Spleen (tissue), 11 donors: Measurements from ENCODE around the gene CCDC157. TPM values are rescaled to one million over a fixed set of nuclear protein-coding genes. Genes with fewer than 3 reads are reported as not detected.

Experiments
- DNase-seq: peaks from one replicate; pipeline ENCODE4 v3.0.0-alpha.2; 2020
- H3K27ac ChIP-seq, 8 donors: fragments of 200-600 bp; sonication (generic) in 7 of 8; 1 replicate in 4 of 8; 2 replicates in 4 of 8; pipeline versions ENCODE4 v1.5.0 to v1.8.0; 2016 to 2021; ENCODE audit warnings: inconsistent platforms in 4 of 8, mild to moderate bottlenecking in 4 of 8, moderate library complexity in 1 of 8
- H3K27me3 ChIP-seq, 7 donors: fragments of 200-600 bp; sonication (generic) in 6 of 7; replicated peaks in 1 of 7; 1 replicate in 4 of 7; 2 replicates in 3 of 7; pipeline versions ENCODE4 v1.5.0 to v1.8.0; 2016 to 2021; ENCODE audit warnings: inconsistent platforms in 3 of 7, mild to moderate bottlenecking in 1 of 7
- H3K36me3 ChIP-seq, 6 donors: fragments of 200-600 bp; sonication (generic) in 5 of 6; 1 replicate in 4 of 6; 2 replicates in 2 of 6; pipeline versions ENCODE4 v1.5.0 to v1.8.0; 2016 to 2021; ENCODE audit warnings: inconsistent platforms in 2 of 6
- H3K4me1 ChIP-seq, 6 donors: fragments of 200-600 bp; sonication (generic) in 5 of 6; 1 replicate in 3 of 6; 2 replicates in 3 of 6; pipeline versions ENCODE4 v1.5.0 to v1.8.0; 2016 to 2021; ENCODE audit warnings: inconsistent platforms in 3 of 6
- H3K4me3 ChIP-seq, 8 donors: fragments of 200-600 bp; sonication (generic) in 7 of 8; 1 replicate in 4 of 8; 2 replicates in 4 of 8; pipeline versions ENCODE4 v1.5.0 to v1.8.0; 2016 to 2021; ENCODE audit warnings: inconsistent platforms in 4 of 8, mild to moderate bottlenecking in 4 of 8, moderate library complexity in 2 of 8
- H3K9me3 ChIP-seq, 8 donors: fragments of 200-600 bp; sonication (generic) in 7 of 8; 1 replicate in 4 of 8; 2 replicates in 4 of 8; pipeline versions ENCODE4 v1.5.0 to v1.8.0; 2016 to 2021; ENCODE audit warnings: inconsistent platforms in 4 of 8
- CTCF ChIP-seq, 11 experiments: fragments of 200-600 bp in 7 of 11; fragments of 450-650 bp in 4 of 11; sonication (generic) in 4 of 11; IDR thresholded peaks in 8 of 11; conservative IDR thresholded peaks in 3 of 11; 1 replicate in 7 of 11; 2 replicates in 4 of 11; pipeline versions ENCODE4 v1.4.0 to v1.8.0; 2016 to 2021; ENCODE audit warnings: antibody characterized with exemption in 11 of 11, inconsistent platforms in 4 of 11, mild to moderate bottlenecking in 1 of 11
- POLR2A ChIP-seq, 3 donors: fragments of 450-650 bp; IDR thresholded peaks; one replicate each; pipeline ENCODE4 v1.5.1; 2017; ENCODE audit warnings: antibody characterized with exemption in 3 of 3, mild to moderate bottlenecking in 1 of 3
- POLR2AphosphoS5 ChIP-seq, 3 donors: sonication (generic); formaldehyde crosslinking; IDR thresholded peaks; one replicate each; pipeline ENCODE4 v1.5.1; 2017; ENCODE audit warnings: antibody characterized with exemption in 3 of 3
- WGBS, 5 donors: extraction: QIAGEN DNeasy Blood & Tissue Kit in 3 of 5; methylation state at CpG; one replicate each; pipeline versions ENCODE4 v1.1.5 to v1.1.7; 2013 to 2018; 5-methylcytosine and 5-hydroxymethylcytosine counted together
- intact Hi-C: fragments of 100-400 bp; cut with DNase I; formaldehyde crosslinking; loops from one replicate; pipeline ENCODE4 v1.15.0; 2023; ENCODE audit warnings: low total_unique reads
- polyA plus RNA-seq, 3 donors: library from polyadenylated mRNA; stranded (reverse); fragments of 200-250 nt; gene quantifications; one replicate each; pipeline ENCODE4 v1.2.1, GENCODE V29; 2013
- total RNA-seq, 7 donors: library from RNA; depleted of rRNA in 3 of 7; stranded (reverse); fragments of >200 nt in 3 of 7; fragmentation: NEBNext Ultra II Directional in 4 of 7; extraction: Animal tissue kit (Norgen Biotek cat#: 25700) in 4 of 7; gene quantifications; one replicate each; pipeline versions ENCODE4 v1.1.0 to v1.2.1, GENCODE V29; 2016 to 2021
- donor health status: healthy with polysubstance abuse.
- donor health status: DM: no; HTN: no; CAD: no; lungs with moderate emphysema.
- donor health status: DM: no; HTN: no; CAD: no.
- donor health status: Bipolar disorder and iron deficiency.
- donor health status: healthy.
- donor health status: DM: no; HTN: no; CAD: no.
- donor health status: DM: yes; HTN: yes; CAD: no.

Gene CCDC157
- total and polyA plus RNA-seq, 10 donors: 2.1 to 8.1 (median 3.7) TPM

DNA sequence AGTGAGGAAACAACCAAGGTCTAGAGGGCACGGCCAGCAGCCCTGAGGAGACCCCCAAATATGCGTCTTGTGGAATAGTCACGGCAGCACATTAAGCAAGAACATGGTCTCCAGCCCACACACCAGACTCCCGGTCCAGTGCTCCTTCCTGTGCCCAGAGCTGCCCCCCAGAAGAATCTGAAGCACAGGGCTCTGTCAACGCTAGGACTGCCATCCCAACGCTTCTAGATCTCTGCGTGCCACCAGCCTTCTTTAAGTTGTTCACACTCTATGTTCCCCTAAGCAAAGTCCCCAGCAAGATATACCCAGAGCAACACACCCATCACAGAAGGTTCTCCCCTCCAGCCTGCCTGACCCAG, 36.5 kb downstream of the CCDC157 start:
- no peak overlapping the region for H3K4me3 ChIP-seq
- peaks cover 0 to 37% (median 27%) of the 10 kb centered on the region in 7 donors for H3K27me3 ChIP-seq
- H3K9me3 ChIP-seq: no peaks in the 10 kb centered on the region
- H3K27ac ChIP-seq: no peak overlapping the region
- H3K4me1 ChIP-seq: peaks cover 0 to 53% (median 27%) of the 10 kb centered on the region in 6 donors
- TF ChIP-seq POLR2A (IDR thresholded peaks at IDR 0.05) (no peak), POLR2AphosphoS5 (IDR thresholded peaks at IDR 0.05) (no peak), CTCF (IDR thresholded peaks at IDR 0.05 in 8 of 11, conservative IDR thresholded peaks at IDR 0.05 in 3 of 11) (no peak)
- H3K36me3 ChIP-seq: no peaks in the 10 kb centered on the region
- 65 to 86% (median 74%) methylated on average over 7 of the region's 7 CpGs for WGBS, 5 donors
- no peak for DNase-seq
- intact Hi-C loops: no loop called here

DNA sequence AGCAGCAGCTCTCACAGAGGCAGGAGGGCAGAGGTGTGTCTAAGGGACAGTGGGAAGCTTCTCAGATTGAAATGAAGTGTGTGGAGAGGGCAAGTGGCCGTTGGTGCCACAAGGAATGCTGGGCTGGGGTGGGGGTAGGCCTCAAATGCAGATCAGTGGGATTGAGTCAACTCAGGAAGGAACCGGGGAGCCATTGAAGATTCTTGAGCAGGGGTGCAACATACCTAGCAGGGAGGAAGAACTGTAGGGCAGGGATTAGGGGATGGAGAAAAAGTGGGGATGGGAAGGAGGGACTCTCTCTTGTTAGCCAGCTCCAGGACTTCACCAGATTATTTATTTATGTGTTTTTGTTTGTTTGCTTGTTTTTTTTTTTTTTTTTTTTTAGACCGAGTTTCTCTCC, 37.1 kb downstream of the CCDC157 start:
- no peak for TF ChIP-seq POLR2AphosphoS5 (IDR thresholded peaks at IDR 0.05)
- no peak for TF ChIP-seq CTCF (IDR thresholded peaks at IDR 0.05 in 8 of 11, conservative IDR thresholded peaks at IDR 0.05 in 3 of 11)
- no peak for TF ChIP-seq POLR2A (IDR thresholded peaks at IDR 0.05)
- 74 to 90% (median 86%) methylated on average over 3 of the region's 3 CpGs for WGBS, 5 donors
- Histone ChIP-seq H3K27me3 (peaks cover 0 to 43% (median 30%) of the 10 kb centered on the region in 7 donors), H3K9me3 (no peaks in the 10 kb centered on the region), H3K4me3 (no peak overlapping the region), H3K4me1 (peaks cover 0 to 59% (median 29%) of the 10 kb centered on the region in 6 donors), H3K36me3 (no peaks in the 10 kb centered on the region), H3K27ac (no peak overlapping the region)
- no peak for DNase-seq
- intact Hi-C loops: no loop called here

DNA sequence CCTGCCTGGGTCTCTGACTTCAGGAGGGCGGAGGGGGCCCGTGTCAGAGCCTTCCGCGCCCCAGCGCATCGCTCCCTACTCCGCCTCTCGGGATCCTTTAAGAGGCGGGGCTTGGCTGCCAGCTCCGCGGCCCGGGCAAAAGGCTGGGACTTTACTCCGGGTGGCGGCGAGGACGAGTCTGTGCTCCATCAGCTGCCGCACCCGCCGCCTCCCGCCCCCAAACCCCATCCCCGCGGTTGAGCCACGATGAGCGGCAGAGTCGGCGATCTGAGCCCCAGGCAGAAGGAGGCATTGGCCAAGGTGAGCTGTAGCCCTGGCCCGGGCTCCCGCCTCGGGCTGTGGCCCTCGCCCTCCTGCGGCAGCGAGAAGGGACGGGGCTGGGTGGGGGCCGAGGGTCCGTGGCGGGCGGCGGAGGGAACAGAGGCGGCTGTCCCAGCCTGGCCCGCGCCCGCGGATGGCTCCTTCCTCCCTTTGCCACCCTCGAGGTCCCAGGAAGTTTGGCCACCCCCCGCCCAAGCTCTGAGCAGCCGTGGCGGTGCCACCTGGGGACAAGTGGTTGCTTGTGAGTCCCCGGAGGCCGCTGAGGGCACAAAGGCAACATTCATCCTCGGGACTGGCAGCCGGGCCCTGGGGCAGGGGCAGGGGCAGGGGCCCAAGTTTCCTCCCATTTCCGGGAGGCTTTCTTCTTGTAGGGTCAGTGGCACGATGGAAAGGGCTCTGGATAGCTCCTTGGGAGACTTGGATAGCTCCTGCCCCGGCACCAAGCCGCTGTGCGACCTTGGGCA, 40.3 kb downstream of the CCDC157 start, which contains the start of gene SEC14L2:
Gene SEC14L2 (plus strand): TSS at position 148 of the 785 bp plus-strand sequence. CDS start 99 bp downstream, at position 247.
- WGBS, 5 donors: 2 to 4% (median 3%) methylated on average over 32 to 56 of the region's 56 CpGs
- H3K4me3 ChIP-seq: peak within 1 kb of the TSS; percentile 18 to 71 (median 42)
- H3K4me1 ChIP-seq: peaks cover 0 to 49% (median 27%) of the 10 kb centered on the region in 6 donors
- TF ChIP-seq CTCF (IDR thresholded peaks at IDR 0.05 in 8 of 11, conservative IDR thresholded peaks at IDR 0.05 in 3 of 11) (no peak), POLR2A (IDR thresholded peaks at IDR 0.05) (no peak), POLR2AphosphoS5 (IDR thresholded peaks at IDR 0.05) (peak in 2 of 3 donors; percentile 48 to 60)
- H3K27ac ChIP-seq: peak within 1 kb of the TSS in 2 of 8 donors; percentile 28 to 48
- H3K27me3 ChIP-seq: peaks cover 0 to 56% (median 32%) of the 10 kb centered on the region in 7 donors
- DNase-seq: no peak
- H3K36me3 ChIP-seq: no peaks in the 10 kb centered on the region
- H3K9me3 ChIP-seq: no peaks in the 10 kb centered on the region
- intact Hi-C loops: no loop called here
